GM12878 (cell line): ENCODE results near the gene CD63. TPM values are rescaled to one million over a fixed set of nuclear protein-coding genes. Genes with fewer than 3 reads are reported as not detected.

Source experiments
- BCLAF1 ChIP-seq: fragments of 450-650 bp; IDR thresholded peaks from 2 replicates; pipeline ENCODE4 v1.6.1; 2017; ENCODE audit warnings: antibody characterized with exemption, mild to moderate bottlenecking, moderate library complexity
- NBN ChIP-seq: fragments of 450-650 bp; IDR thresholded peaks from 2 replicates; pipeline ENCODE4 v1.6.1; 2016
- POLR2A ChIP-seq: IDR thresholded peaks from 2 replicates; pipeline ENCODE4 v1.6.1; 2011; ENCODE audit warnings: low read depth, mild to moderate bottlenecking, low read length
- ZBTB4 ChIP-seq: fragments of 450-650 bp; formaldehyde crosslinking; IDR thresholded peaks from 2 replicates; pipeline ENCODE4 v1.4.0; 2022; ENCODE audit warnings: mild to moderate bottlenecking, moderate library complexity
- polyA plus RNA-seq, 11 experiments: library from polyadenylated mRNA; depleted of rRNA in 4 of 11; unstranded in 6 of 11; stranded (reverse) in 5 of 11; fragments of >200 nt; fragmentation: Nextera tagmentation in 4 of 11; fragmentation: Illumina TruSeq in 1 of 11; extraction: Ambion mirVana in 4 of 11; extraction: Trizol in 1 of 11; gene quantifications; 1 replicate in 1 of 11; 2 replicates in 10 of 11; pipeline versions ENCODE4 v1.2.1 to v1.2.3, GENCODE V29; 2011 to 2016; ENCODE audit warnings: inconsistent platforms in 2 of 11, missing spikeins in 2 of 11, low read depth in 1 of 11
- total RNA-seq, 4 experiments: library from RNA; depleted of rRNA in 3 of 4; stranded (reverse); fragments of >200 nt in 3 of 4; fragmentation: Illumina TruSeq in 1 of 4; extraction: Trizol in 1 of 4; gene quantifications; 2 replicates each; pipeline versions ENCODE4 v1.2.1 to v1.2.3, GENCODE V29; 2013 to 2021
- TF ChIP-seq, protein P1 (sequence below): fragments of 450-650 bp; IDR thresholded peaks from 2 replicates; pipeline ENCODE4 v1.6.1; 2016; ENCODE audit warnings: mild to moderate bottlenecking, moderate library complexity, borderline replicate concordance

The CD63 gene
- total and polyA plus RNA-seq, 10 of the 15 experiments (the other 5 are each of a cell fraction or from before 2014, with no cell fraction given): 147 to 220 (median 183) TPM

DNA sequence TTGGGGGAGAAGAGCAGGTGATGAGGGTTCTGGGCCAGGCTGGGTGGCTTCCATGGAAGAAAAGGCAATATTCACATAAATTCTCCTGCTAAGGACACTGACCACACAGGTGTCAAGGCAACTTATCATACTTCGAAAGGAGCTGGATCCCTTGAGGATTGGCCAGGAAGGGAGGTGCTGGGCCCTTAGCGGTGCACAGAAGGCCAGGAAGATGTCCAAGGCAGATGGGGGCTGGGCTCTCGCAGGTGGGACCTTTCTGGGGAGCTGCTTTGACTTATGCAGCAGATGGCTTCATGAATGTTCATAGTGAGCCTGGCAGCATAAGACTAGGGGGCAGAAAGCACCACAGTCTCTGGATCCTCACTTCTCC is 3.9 kb downstream of the CD63 start (continued):
- no peak for TF ChIP-seq BCLAF1
- TF ChIP-seq NBN: no peak
- no peak for TF ChIP-seq ZBTB4 (CRISPR knock-in tag)
- no peak for TF ChIP-seq POLR2A
- TF ChIP-seq, protein P1, sequence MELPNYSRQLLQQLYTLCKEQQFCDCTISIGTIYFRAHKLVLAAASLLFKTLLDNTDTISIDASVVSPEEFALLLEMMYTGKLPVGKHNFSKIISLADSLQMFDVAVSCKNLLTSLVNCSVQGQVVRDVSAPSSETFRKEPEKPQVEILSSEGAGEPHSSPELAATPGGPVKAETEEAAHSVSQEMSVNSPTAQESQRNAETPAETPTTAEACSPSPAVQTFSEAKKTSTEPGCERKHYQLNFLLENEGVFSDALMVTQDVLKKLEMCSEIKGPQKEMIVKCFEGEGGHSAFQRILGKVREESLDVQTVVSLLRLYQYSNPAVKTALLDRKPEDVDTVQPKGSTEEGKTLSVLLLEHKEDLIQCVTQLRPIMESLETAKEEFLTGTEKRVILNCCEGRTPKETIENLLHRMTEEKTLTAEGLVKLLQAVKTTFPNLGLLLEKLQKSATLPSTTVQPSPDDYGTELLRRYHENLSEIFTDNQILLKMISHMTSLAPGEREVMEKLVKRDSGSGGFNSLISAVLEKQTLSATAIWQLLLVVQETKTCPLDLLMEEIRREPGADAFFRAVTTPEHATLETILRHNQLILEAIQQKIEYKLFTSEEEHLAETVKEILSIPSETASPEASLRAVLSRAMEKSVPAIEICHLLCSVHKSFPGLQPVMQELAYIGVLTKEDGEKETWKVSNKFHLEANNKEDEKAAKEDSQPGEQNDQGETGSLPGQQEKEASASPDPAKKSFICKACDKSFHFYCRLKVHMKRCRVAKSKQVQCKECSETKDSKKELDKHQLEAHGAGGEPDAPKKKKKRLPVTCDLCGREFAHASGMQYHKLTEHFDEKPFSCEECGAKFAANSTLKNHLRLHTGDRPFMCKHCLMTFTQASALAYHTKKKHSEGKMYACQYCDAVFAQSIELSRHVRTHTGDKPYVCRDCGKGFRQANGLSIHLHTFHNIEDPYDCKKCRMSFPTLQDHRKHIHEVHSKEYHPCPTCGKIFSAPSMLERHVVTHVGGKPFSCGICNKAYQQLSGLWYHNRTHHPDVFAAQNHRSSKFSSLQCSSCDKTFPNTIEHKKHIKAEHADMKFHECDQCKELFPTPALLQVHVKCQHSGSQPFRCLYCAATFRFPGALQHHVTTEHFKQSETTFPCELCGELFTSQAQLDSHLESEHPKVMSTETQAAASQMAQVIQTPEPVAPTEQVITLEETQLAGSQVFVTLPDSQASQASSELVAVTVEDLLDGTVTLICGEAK: no peak
- TF ChIP-seq, all 136 proteins: peak for 0
